A549 treated with AZD9567 at 1 μM for 4 hours (cell line): Measurements from ENCODE around the gene LY6G5B. TPM values are rescaled to one million over a fixed set of nuclear protein-coding genes. Genes with fewer than 3 reads are reported as not detected.

Experiments
- total RNA-seq: library from RNA; stranded (reverse); fragments of 200-300 nt; extraction: Qiagen RNA extraction; gene quantifications from 5 replicates; pipeline ENCODE4 v1.2.3, GENCODE V29; 2022; ENCODE audit not compliant: insufficient read depth

LY6G5B gene
- total RNA-seq, 1 experiment from 2014 or later: 4.5 TPM

Other genes with a start within 250 kb of the LY6G5B start
- gene MICB, start 171.8 kb upstream of the LY6G5B start, total RNA-seq: 6.3 to 10.0 TPM (median 7.2 TPM) in 5 replicates
- gene MCCD1, start 141.0 kb upstream of the LY6G5B start, total RNA-seq: not detected in 5 replicates
- gene DDX39B, start 128.0 kb upstream of the LY6G5B start, total RNA-seq: 335 to 403 TPM (median 384 TPM) in 5 replicates
- gene ATP6V1G2, start 123.4 kb upstream of the LY6G5B start, total RNA-seq: 0.43 to 0.72 TPM (median 0.55 TPM) in 4 of 5 replicates, not detected in the other
- gene NFKBIL1, start 122.4 kb upstream of the LY6G5B start, total RNA-seq: 10.5 to 15.8 TPM (median 11.3 TPM) in 5 replicates
- gene LTA, start 97.7 kb upstream of the LY6G5B start, total RNA-seq: 0.07 to 0.21 TPM (median 0.08 TPM) in 3 of 5 replicates, not detected in the others
- gene TNF, start 94.4 kb upstream of the LY6G5B start, total RNA-seq: 0.09 to 0.10 TPM (median 0.10 TPM) in 3 of 5 replicates, not detected in the others
- 0.28 to 0.37 TPM (median 0.33 TPM) in 4 of 5 replicates, not detected in the other for gene LTB, start 87.6 kb upstream of the LY6G5B start, total RNA-seq
- gene LST1, start 83.7 kb upstream of the LY6G5B start, total RNA-seq: 0.36 to 0.58 TPM (median 0.39 TPM) in 3 of 5 replicates, not detected in the others
- not detected in 5 replicates for gene NCR3, start 77.0 kb upstream of the LY6G5B start, total RNA-seq
- not detected in 5 replicates for gene AIF1, start 54.7 kb upstream of the LY6G5B start, total RNA-seq
- 51.3 to 92.7 TPM (median 87.1 TPM) in 5 replicates for gene PRRC2A, start 49.3 kb upstream of the LY6G5B start, total RNA-seq
- 106 to 149 TPM (median 137 TPM) in 5 replicates for gene BAG6, start 17.3 kb upstream of the LY6G5B start, total RNA-seq
- gene APOM, start 14.1 kb upstream of the LY6G5B start, total RNA-seq: 3.0 to 6.4 TPM (median 3.4 TPM) in 5 replicates
- gene C6orf47, start 9.2 kb upstream of the LY6G5B start, total RNA-seq: 11.3 to 12.5 TPM (median 11.8 TPM) in 5 replicates
- 8.7 to 11.6 TPM (median 10.2 TPM) in 5 replicates for gene GPANK1, start 5.0 kb upstream of the LY6G5B start, total RNA-seq
- 167 to 183 TPM (median 175 TPM) in 5 replicates for gene CSNK2B, start 3.9 kb upstream of the LY6G5B start, total RNA-seq
- gene LY6G5C, start 11.1 kb downstream of the LY6G5B start, total RNA-seq: 0.87 to 3.8 TPM (median 1.6 TPM) in 5 replicates
- gene ABHD16A, start 33.3 kb downstream of the LY6G5B start, total RNA-seq: 13.9 to 20.0 TPM (median 18.3 TPM) in 5 replicates
- not detected in 5 replicates for gene LY6G6F, start 36.9 kb downstream of the LY6G5B start, total RNA-seq
- gene LY6G6D, start 45.4 kb downstream of the LY6G5B start, total RNA-seq: not detected in 5 replicates
- gene LY6G6C, start 51.8 kb downstream of the LY6G5B start, total RNA-seq: 0.09 to 0.12 TPM (median 0.10 TPM) in 3 of 5 replicates, not detected in the others
- gene MPIG6B, start 53.4 kb downstream of the LY6G5B start, total RNA-seq: 0.07 TPM in 1 of 5 replicates, not detected in the others
- gene DDAH2, start 59.3 kb downstream of the LY6G5B start, total RNA-seq: 18.1 to 32.1 TPM (median 29.3 TPM) in 5 replicates
- gene CLIC1, start 66.6 kb downstream of the LY6G5B start, total RNA-seq: 451 to 493 TPM (median 458 TPM) in 5 replicates
- 5.2 to 15.2 TPM (median 14.0 TPM) in 5 replicates for gene MSH5, start 70.0 kb downstream of the LY6G5B start, total RNA-seq
- gene SAPCD1, start 92.7 kb downstream of the LY6G5B start, total RNA-seq: 3.0 to 4.6 TPM (median 3.9 TPM) in 4 of 5 replicates, not detected in the other
- gene VWA7, start 107.4 kb downstream of the LY6G5B start, total RNA-seq: 1.6 to 4.5 TPM (median 1.8 TPM) in 5 replicates
- gene VARS1, start 125.8 kb downstream of the LY6G5B start, total RNA-seq: 46.5 to 58.0 TPM (median 53.6 TPM) in 5 replicates
- 42.7 to 60.2 TPM (median 57.9 TPM) in 5 replicates for gene LSM2, start 137.0 kb downstream of the LY6G5B start, total RNA-seq
- 0.97 to 1.8 TPM (median 1.1 TPM) in 5 replicates for gene HSPA1L, start 145.3 kb downstream of the LY6G5B start, total RNA-seq
- 189 to 295 TPM (median 214 TPM) in 5 replicates for gene HSPA1A, start 145.6 kb downstream of the LY6G5B start, total RNA-seq
- 154 to 227 TPM (median 167 TPM) in 5 replicates for gene HSPA1B, start 157.8 kb downstream of the LY6G5B start, total RNA-seq
- 27.6 to 34.9 TPM (median 30.4 TPM) in 5 replicates for gene NEU1, start 192.8 kb downstream of the LY6G5B start, total RNA-seq
- 0.05 TPM in 1 of 5 replicates, not detected in the others for gene SLC44A4, start 209.0 kb downstream of the LY6G5B start, total RNA-seq
- 25.4 to 29.9 TPM (median 28.1 TPM) in 5 replicates for gene EHMT2, start 227.7 kb downstream of the LY6G5B start, total RNA-seq
- gene ZBTB12, start 232.1 kb downstream of the LY6G5B start, total RNA-seq: 2.9 to 3.6 TPM (median 3.3 TPM) in 5 replicates